Smooth muscle cell (in vitro differentiated cells): ENCODE results near the gene CDK2AP2. TPM values are rescaled to one million over a fixed set of nuclear protein-coding genes. Genes with fewer than 3 reads are reported as not detected.

Experiments
- DNase-seq: peaks from one replicate; lab custom pipeline; 2025; ENCODE audit not compliant: unreplicated experiment; lab: John Stamatoyannopoulos, UW
- H2AFZ ChIP-seq: fragments of 200-600 bp; sonication (generic); 2 replicates; pipeline ENCODE4 v1.6.0; 2016; ENCODE audit warnings: antibody characterized with exemption, low read depth, mild to moderate bottlenecking
- H3F3A ChIP-seq: fragments of 200-600 bp; sonication (generic); 2 replicates; pipeline ENCODE4 v1.6.0; 2017; ENCODE audit warnings: antibody characterized with exemption, low read depth
- H3K27ac ChIP-seq: fragments of 200-600 bp; sonication (generic); 2 replicates; pipeline ENCODE4 v1.5.1; 2016; ENCODE audit warnings: low read depth, mild to moderate bottlenecking
- H3K27me3 ChIP-seq: fragments of 200-600 bp; sonication (generic); 2 replicates; pipeline ENCODE4 v1.6.1; 2016; ENCODE audit warnings: low read depth, mild to moderate bottlenecking
- H3K36me3 ChIP-seq: fragments of 200-600 bp; sonication (generic); 2 replicates; pipeline ENCODE4 v1.5.1; 2016; ENCODE audit warnings: low read depth
- H3K4me1 ChIP-seq: fragments of 200-600 bp; sonication (generic); 2 replicates; pipeline ENCODE4 v1.5.1; 2016; ENCODE audit warnings: low read depth
- H3K4me2 ChIP-seq: fragments of 200-600 bp; sonication (generic); 2 replicates; pipeline ENCODE4 v1.6.0; 2016; ENCODE audit warnings: mild to moderate bottlenecking
- H3K4me3 ChIP-seq: fragments of 200-600 bp; sonication (generic); 2 replicates; pipeline ENCODE4 v1.5.1; 2016; ENCODE audit warnings: mild to moderate bottlenecking
- H3K79me2 ChIP-seq: fragments of 200-600 bp; sonication (generic); 2 replicates; pipeline ENCODE4 v1.6.0; 2016; ENCODE audit warnings: low read depth, mild to moderate bottlenecking
- H3K9ac ChIP-seq: fragments of 200-600 bp; sonication (generic); 2 replicates; pipeline ENCODE4 v1.6.0; 2016; ENCODE audit warnings: low read depth
- H3K9me3 ChIP-seq: fragments of 200-600 bp; sonication (generic); replicated peaks from 2 replicates; pipeline ENCODE4 v1.5.1; 2016; ENCODE audit warnings: low read depth
- H4K20me1 ChIP-seq: fragments of 200-600 bp; sonication (generic); 2 replicates; pipeline ENCODE4 v1.6.0; 2016; ENCODE audit warnings: low read depth
- WGBS: methylation state at CpG from one replicate; pipeline ENCODE4 v1.1.7; 2016; ENCODE audit warnings: low lambda C conversion rate; 5-methylcytosine and 5-hydroxymethylcytosine counted together
- polyA plus RNA-seq: library from polyadenylated mRNA; unstranded; fragments of >200 nt; fragmentation: Nextera tagmentation; extraction: Ambion mirVana; gene quantifications from 2 replicates; pipeline ENCODE4 v1.2.1, GENCODE V29; 2016
- total RNA-seq: library from RNA; depleted of rRNA; stranded (reverse); fragments of >200 nt; gene quantifications from 2 replicates; pipeline ENCODE4 v1.2.3, GENCODE V29; 2014
- TF ChIP-seq, protein P1 (sequence below): fragments of 200-600 bp; sonication (generic); IDR thresholded peaks from 2 replicates; pipeline ENCODE4 v1.5.1; 2017; ENCODE audit warnings: borderline replicate concordance, mild to moderate bottlenecking, antibody characterized with exemption; ENCODE audit not compliant: insufficient read depth, poor library complexity, severe bottlenecking

The CDK2AP2 gene
- total and polyA plus RNA-seq, 2 experiments from 2014 or later: 34.0 to 101 TPM

DNA sequence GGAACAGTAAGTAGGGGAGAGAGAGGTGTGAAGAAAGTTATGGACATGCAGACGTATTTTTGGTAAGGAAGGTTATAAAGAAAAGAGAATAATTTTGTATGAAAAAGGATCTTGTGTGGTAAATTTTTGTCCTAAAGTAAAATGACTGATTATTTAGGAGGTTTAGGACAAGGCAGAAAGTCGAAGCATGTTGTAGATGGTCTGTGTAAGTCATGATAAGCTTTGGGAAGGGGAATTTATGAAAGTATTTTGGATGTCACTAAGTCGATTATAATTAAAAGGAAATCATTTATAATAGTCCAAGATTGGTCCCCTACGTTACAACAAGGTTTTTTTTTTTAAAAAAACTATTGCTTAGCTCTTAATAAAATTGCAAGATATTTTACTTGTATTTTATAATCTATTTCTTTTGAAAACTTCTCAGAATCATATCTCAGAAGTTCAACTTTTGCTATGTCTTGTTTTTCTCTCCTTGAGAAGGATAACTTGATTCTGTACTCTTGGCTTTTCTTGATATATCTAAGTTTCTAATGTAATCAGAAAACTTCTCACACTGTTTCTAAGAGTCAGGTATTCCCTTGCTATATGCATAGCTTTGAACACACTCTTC is 26.2 kb upstream of the CDK2AP2 start:
- DNase-seq: no peak
- H4K20me1 ChIP-seq: no peaks in the 10 kb centered on the region
- WGBS: 37% methylated on average over 4 of the region's 4 CpGs

DNA sequence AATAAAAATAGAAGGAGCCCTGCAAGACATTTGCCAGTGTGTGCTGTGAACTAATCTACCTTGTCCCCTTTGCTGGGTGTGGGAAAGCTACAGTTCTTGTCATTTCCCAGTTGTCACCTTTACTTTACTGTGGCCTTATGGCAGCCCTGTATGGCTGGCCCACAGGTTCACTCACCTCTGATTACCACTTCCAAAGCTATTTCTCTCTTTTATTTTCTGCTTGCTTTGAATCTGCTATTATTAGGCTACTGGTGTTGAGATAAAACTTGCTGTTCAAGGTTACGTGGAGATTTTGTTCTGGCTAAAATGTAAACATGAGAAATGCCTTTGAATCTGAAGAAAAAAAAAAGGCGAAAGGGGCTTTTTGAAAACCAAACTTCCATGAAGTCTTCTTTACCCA is 24.9 kb upstream of the CDK2AP2 start:
- no peak for DNase-seq
- Histone ChIP-seq H3F3A (no peaks in the 10 kb centered on the region), H3K9ac (no peak overlapping the region), H3K9me3 (peaks cover 4% of the 10 kb centered on the region), H4K20me1 (no peaks in the 10 kb centered on the region), H3K36me3 (no peaks in the 10 kb centered on the region), H3K79me2 (no peaks in the 10 kb centered on the region), H3K4me2 (no peak overlapping the region), H2AFZ (no peak overlapping the region), H3K4me3 (no peak overlapping the region), H3K27ac (no peak overlapping the region), H3K4me1 (no peaks in the 10 kb centered on the region), H3K27me3 (no peaks in the 10 kb centered on the region)
- TF ChIP-seq, protein P1, sequence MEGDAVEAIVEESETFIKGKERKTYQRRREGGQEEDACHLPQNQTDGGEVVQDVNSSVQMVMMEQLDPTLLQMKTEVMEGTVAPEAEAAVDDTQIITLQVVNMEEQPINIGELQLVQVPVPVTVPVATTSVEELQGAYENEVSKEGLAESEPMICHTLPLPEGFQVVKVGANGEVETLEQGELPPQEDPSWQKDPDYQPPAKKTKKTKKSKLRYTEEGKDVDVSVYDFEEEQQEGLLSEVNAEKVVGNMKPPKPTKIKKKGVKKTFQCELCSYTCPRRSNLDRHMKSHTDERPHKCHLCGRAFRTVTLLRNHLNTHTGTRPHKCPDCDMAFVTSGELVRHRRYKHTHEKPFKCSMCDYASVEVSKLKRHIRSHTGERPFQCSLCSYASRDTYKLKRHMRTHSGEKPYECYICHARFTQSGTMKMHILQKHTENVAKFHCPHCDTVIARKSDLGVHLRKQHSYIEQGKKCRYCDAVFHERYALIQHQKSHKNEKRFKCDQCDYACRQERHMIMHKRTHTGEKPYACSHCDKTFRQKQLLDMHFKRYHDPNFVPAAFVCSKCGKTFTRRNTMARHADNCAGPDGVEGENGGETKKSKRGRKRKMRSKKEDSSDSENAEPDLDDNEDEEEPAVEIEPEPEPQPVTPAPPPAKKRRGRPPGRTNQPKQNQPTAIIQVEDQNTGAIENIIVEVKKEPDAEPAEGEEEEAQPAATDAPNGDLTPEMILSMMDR: no peak
- 84% methylated on average over 2 of the region's 2 CpGs for WGBS

More for the DNA sequence above, 26.2 kb upstream of the CDK2AP2 start:
- H3K4me1 ChIP-seq: no peaks in the 10 kb centered on the region
- no peaks in the 10 kb centered on the region for H3F3A ChIP-seq
- no peak overlapping the region for H3K4me2 ChIP-seq
- H3K9me3 ChIP-seq: peaks cover 4% of the 10 kb centered on the region
- H3K9ac ChIP-seq: no peak overlapping the region
- no peaks in the 10 kb centered on the region for H3K79me2 ChIP-seq
- no peak overlapping the region for H3K27ac ChIP-seq
- H3K27me3 ChIP-seq: no peaks in the 10 kb centered on the region
- H3K4me3 ChIP-seq: no peak overlapping the region
- no peaks in the 10 kb centered on the region for H3K36me3 ChIP-seq
- no peak overlapping the region for H2AFZ ChIP-seq
- TF ChIP-seq, protein P1: no peak

DNA sequence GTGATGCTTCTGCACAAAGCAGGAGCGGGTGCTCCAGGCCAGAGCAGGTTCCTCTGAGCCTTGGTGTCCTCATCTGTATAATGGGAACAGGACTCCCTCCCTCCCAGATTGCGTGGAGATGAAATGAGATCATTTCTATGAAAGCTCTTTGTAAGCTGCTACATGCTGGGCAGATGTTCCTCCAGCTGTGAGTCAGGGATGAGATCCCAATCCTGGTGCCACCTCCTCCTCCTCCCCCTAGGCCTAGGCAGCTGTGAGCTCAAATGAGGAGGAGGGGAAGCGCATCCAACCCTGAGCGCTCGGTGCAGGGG is 22.3 kb upstream of the CDK2AP2 start:
- H3K4me1 ChIP-seq: no peaks in the 10 kb centered on the region
- DNase-seq: no peak
- no peaks in the 10 kb centered on the region for H3K27me3 ChIP-seq
- no peaks in the 10 kb centered on the region for H3K36me3 ChIP-seq
- H3K9me3 ChIP-seq: peaks cover 4% of the 10 kb centered on the region
- TF ChIP-seq, protein P1: no peak
- H3K79me2 ChIP-seq: no peaks in the 10 kb centered on the region
- H3K9ac ChIP-seq: no peak overlapping the region
- no peaks in the 10 kb centered on the region for H3F3A ChIP-seq
- no peak overlapping the region for H3K4me3 ChIP-seq
- WGBS: 89% methylated on average over 5 of the region's 5 CpGs
- no peak overlapping the region for H3K27ac ChIP-seq
- no peak overlapping the region for H2AFZ ChIP-seq
- H4K20me1 ChIP-seq: no peaks in the 10 kb centered on the region
- no peak overlapping the region for H3K4me2 ChIP-seq

DNA sequence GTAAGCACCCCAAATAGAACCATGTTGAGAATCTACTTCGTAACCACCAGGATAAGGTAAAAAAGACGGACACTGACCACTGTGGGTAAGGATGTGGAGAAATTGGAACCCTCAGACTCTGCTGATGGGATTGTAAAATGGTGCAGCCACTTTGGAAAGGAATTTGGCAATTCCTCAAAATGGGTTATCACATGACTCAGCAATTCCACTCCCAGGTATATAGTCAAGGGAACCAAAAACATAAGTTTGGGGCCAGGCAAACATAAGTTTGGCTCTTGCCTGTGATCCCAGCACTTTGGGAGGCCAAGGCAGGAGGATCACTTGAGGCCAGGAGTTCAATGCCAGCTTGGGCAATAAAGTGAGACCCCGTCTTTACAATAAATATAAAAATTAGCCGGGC is 20.4 kb upstream of the CDK2AP2 start:
- 94% methylated on average over 4 of the region's 4 CpGs for WGBS
- Histone ChIP-seq H3K4me2 (no peak overlapping the region), H3K27ac (no peak overlapping the region), H3K79me2 (no peaks in the 10 kb centered on the region), H4K20me1 (no peaks in the 10 kb centered on the region), H3K27me3 (no peaks in the 10 kb centered on the region), H2AFZ (no peak overlapping the region), H3K4me3 (no peak overlapping the region), H3K9ac (no peak overlapping the region), H3K4me1 (no peaks in the 10 kb centered on the region), H3K9me3 (no peaks in the 10 kb centered on the region), H3K36me3 (no peaks in the 10 kb centered on the region), H3F3A (no peaks in the 10 kb centered on the region)
- TF ChIP-seq, protein P1: no peak
- DNase-seq: no peak
